ENCODE results near the gene RLF.
"Not testable (repeated sequence)": the region's sequence is repeated elsewhere in the genome, so short reads cannot be mapped to it uniquely, and the experiment has no call there.

RLF gene

GRCh38 chr1:40162753-40163441 is 1.7 kb downstream of the RLF start:
- no peak for DNase-seq (ENCODE audit: low read depth in 2 of 2)

GRCh38 chr1:40167317-40167716 is 6.1 kb downstream of the RLF start:
- no peak for DNase-seq (ENCODE audit: low read depth in 2 of 2)

- DNase-seq (ENCODE audit: low read depth in 2 of 2) = no peak
Observed at GRCh38 chr1:40171036-40171435, 9.8 kb downstream of the RLF start.

GRCh38 chr1:40174788-40175187 is 13.6 kb downstream of the RLF start:
- DNase-seq (ENCODE audit: low read depth in 2 of 2) = no peak

- not testable (repeated sequence) for DNase-seq (ENCODE audit: low read depth in 2 of 2)
Observed at GRCh38 chr1:40176989-40177388, 15.8 kb downstream of the RLF start.

- DNase-seq (ENCODE audit: low read depth in 2 of 2) = no peak
Observed at GRCh38 chr1:40178200-40178599, 17.0 kb downstream of the RLF start.

- DNase-seq (ENCODE audit: low read depth in 2 of 2) = no peak
Observed at GRCh38 chr1:40179496-40180089, 18.4 kb downstream of the RLF start.

GRCh38 chr1:40183055-40183710 is 22.0 kb downstream of the RLF start:
- DNase-seq (ENCODE audit: low read depth in 2 of 2) = no peak

- no peak for DNase-seq (ENCODE audit: low read depth in 2 of 2)
Observed at GRCh38 chr1:40184193-40184592, 23.0 kb downstream of the RLF start.

- peak; percentile 34 to 38 for DNase-seq (ENCODE audit: low read depth in 2 of 2)
Observed at GRCh38 chr1:40185951-40186864, 25.0 kb downstream of the RLF start.

- DNase-seq (ENCODE audit: low read depth in 2 of 2) = no peak
Observed at GRCh38 chr1:40187399-40187798, 26.2 kb downstream of the RLF start.

- not testable (repeated sequence) for DNase-seq (ENCODE audit: low read depth in 2 of 2)
Observed at GRCh38 chr1:40194639-40195038, 33.5 kb downstream of the RLF start.

- no peak for DNase-seq (ENCODE audit: low read depth in 2 of 2)
Observed at GRCh38 chr1:40197656-40198055, 36.5 kb downstream of the RLF start.

GRCh38 chr1:40199126-40199525 is 37.9 kb downstream of the RLF start:
- no peak for DNase-seq (ENCODE audit: low read depth in 2 of 2)

- DNase-seq (ENCODE audit: low read depth in 2 of 2) = no peak
Observed at GRCh38 chr1:40204856-40205255, 43.7 kb downstream of the RLF start.

- DNase-seq (ENCODE audit: low read depth in 2 of 2) = no peak
Observed at GRCh38 chr1:40210511-40211204, 49.5 kb downstream of the RLF start.

GRCh38 chr1:40218333-40218732 is 57.1 kb downstream of the RLF start:
- DNase-seq (ENCODE audit: low read depth in 2 of 2) = no peak

GRCh38 chr1:40221471-40221905 is 60.3 kb downstream of the RLF start:
- DNase-seq (ENCODE audit: low read depth in 2 of 2) = not testable (repeated sequence)

GRCh38 chr1:40221977-40222772 is 61.0 kb downstream of the RLF start:
- no peak for DNase-seq (ENCODE audit: low read depth in 2 of 2)

- DNase-seq (ENCODE audit: low read depth in 2 of 2) = no peak
Observed at GRCh38 chr1:40224040-40224439, 62.9 kb downstream of the RLF start.

GRCh38 chr1:40226192-40226591 is 65.0 kb downstream of the RLF start:
- no peak for DNase-seq (ENCODE audit: low read depth in 2 of 2)
